ENCODE data around the gene MELK.

GRCh38 chr9:36720043-36720442 is 147.3 kb downstream of the MELK start:
- no peak for TF ChIP-seq CTCF (conservative IDR thresholded peaks at IDR 0.05; ENCODE audit: low read length)
- no peak for TF ChIP-seq EZH2phosphoT487 (IDR thresholded peaks at IDR 0.05; ENCODE audit: borderline replicate concordance, low read depth, low read length)

All from OCI-LY7 (cell line).